GM12878 (cell line): Measurements from ENCODE around the gene NAV3. TPM values are rescaled to one million over a fixed set of nuclear protein-coding genes. Genes with fewer than 3 reads are reported as not detected.

Experiments used
- ATAC-seq: fragments of 200-7000 bp; cut with Tn5 transposase; 3 replicates; pipeline ENCODE4 v1.9.1; 2020; ENCODE audit warnings: mild to moderate bottlenecking, moderate library complexity
- BruUV-seq: library from RNA; stranded (reverse); fragments of 400-500 nt; replicated peaks from 2 replicates; lab custom pipeline; 2021; lab: Mats Ljungman, UMichigan
- CTCF ChIA-PET: fragments of 300-600 bp; sonication (Branson Sonifier 250); formaldehyde crosslinking; extraction: SDS; loops from one replicate; lab custom pipeline; 2021; ENCODE audit warnings: inconsistent platforms; lab: Yijun Ruan, JAX
- POLR2A ChIA-PET: fragments of 350-600 bp; formaldehyde crosslinking; extraction: SDS; loops from one replicate; lab custom pipeline; 2021; ENCODE audit warnings: inconsistent platforms; lab: Charles Lee
- RAD21 ChIA-PET: fragments of 300-600 bp; sonication (Branson Sonifier 250); formaldehyde crosslinking; loops from one replicate; lab custom pipeline; 2023; ENCODE audit warnings: antibody characterized with exemption; ENCODE audit not compliant: unreplicated experiment; lab: Charles Lee
- SMC1A ChIA-PET: fragments of 300-600 bp; sonication (Branson Sonifier 250); formaldehyde crosslinking; loops from one replicate; lab custom pipeline; 2023; ENCODE audit not compliant: unreplicated experiment, uncharacterized antibody; lab: Charles Lee
- DNase-seq: peaks from one replicate; pipeline ENCODE4 v3.0.0-alpha.2; 2011; ENCODE audit warnings: low read depth, low spot score
- FAIRE-seq: peaks from 3 replicates; lab custom pipeline; 2011; peaks lifted over from hg19 to GRCh38; lab: Jason Lieb, UNC
- H2AFZ ChIP-seq: 2 replicates; pipeline ENCODE4 v1.6.0; 2011; ENCODE audit warnings: low read depth, low read length, control low read depth; ENCODE audit not compliant: control insufficient read depth
- H3K27ac ChIP-seq: 2 replicates; pipeline ENCODE4 v1.5.1; 2011; ENCODE audit warnings: control low read depth; ENCODE audit not compliant: control insufficient read depth, insufficient read depth
- H3K27me3 ChIP-seq, 2 experiments: replicated peaks in 1 of 2; 2 replicates each; pipeline versions ENCODE4 v1.6.0 to v1.6.1; 2011; ENCODE audit warnings: low read length in 1 of 2; ENCODE audit not compliant: control insufficient read depth in 2 of 2, insufficient read depth in 2 of 2
- H3K36me3 ChIP-seq, 2 experiments: 2 replicates each; pipeline ENCODE4 v1.5.1; 2011; ENCODE audit warnings: low read length in 1 of 2; ENCODE audit not compliant: control insufficient read depth in 2 of 2, insufficient read depth in 2 of 2
- H3K4me1 ChIP-seq: 2 replicates; pipeline ENCODE4 v1.6.1; 2011; ENCODE audit warnings: mild to moderate bottlenecking, low read length, moderate library complexity, mixed read lengths; ENCODE audit not compliant: control insufficient read depth, insufficient read depth
- H3K4me2 ChIP-seq: 2 replicates; pipeline ENCODE4 v1.6.0; 2011; ENCODE audit warnings: control low read depth; ENCODE audit not compliant: control insufficient read depth, insufficient read depth
- H3K4me3 ChIP-seq: fragments of 200-600 bp; sonication (generic); 2 replicates; pipeline ENCODE4 v1.5.1; 2016
- H3K79me2 ChIP-seq: 2 replicates; pipeline ENCODE4 v1.6.0; 2011; ENCODE audit warnings: low read length; ENCODE audit not compliant: control insufficient read depth, insufficient read depth
- H3K9ac ChIP-seq: 2 replicates; pipeline ENCODE4 v1.8.0; 2011; ENCODE audit warnings: low read length, control low read depth, mixed read lengths; ENCODE audit not compliant: control insufficient read depth, insufficient read depth
- H3K9me3 ChIP-seq: replicated peaks from 3 replicates; pipeline ENCODE4 v1.5.1; 2011; ENCODE audit warnings: mild to moderate bottlenecking, low read length; ENCODE audit not compliant: control insufficient read depth, insufficient read depth
- H4K20me1 ChIP-seq: 2 replicates; pipeline ENCODE4 v1.6.0; 2011; ENCODE audit not compliant: control insufficient read depth, insufficient read depth
- GATAD2B ChIP-seq: fragments of 450-650 bp; conservative IDR thresholded peaks from 2 replicates; pipeline ENCODE4 v1.6.1; 2017; ENCODE audit warnings: low read depth, mild to moderate bottlenecking, moderate library complexity
- MYC ChIP-seq: IDR thresholded peaks from 2 replicates; pipeline ENCODE4 v1.6.1; 2011; ENCODE audit warnings: mild to moderate bottlenecking, low read length, moderate library complexity, inconsistent platforms; ENCODE audit not compliant: insufficient read depth, insufficient replicate concordance, insufficient read length, severe bottlenecking
- TCF12 ChIP-seq: IDR thresholded peaks from 2 replicates; pipeline ENCODE4 v1.6.1; 2011; ENCODE audit warnings: low read depth, mild to moderate bottlenecking, low read length
- ZBED1 ChIP-seq: IDR thresholded peaks from 2 replicates; pipeline ENCODE4 v1.6.1; 2016; ENCODE audit warnings: borderline replicate concordance
- WGBS: methylation state at CpG from one replicate; pipeline ENCODE4 v1.1.6; 2016; ENCODE audit warnings: low lambda C conversion rate; ENCODE audit not compliant: insufficient replicate concordance, insufficient coverage; ENCODE audit errors: missing lambda C conversion rate; 5-methylcytosine and 5-hydroxymethylcytosine counted together
- in situ Hi-C: fragments of 300-500 bp; cut with MboI; formaldehyde crosslinking; loops from 9 replicates; pipeline ENCODE4 v1.14.3; 2018; ENCODE audit warnings: mixed read lengths
- intact Hi-C: fragments of 100-400 bp; cut with micrococcal nuclease; formaldehyde crosslinking; loops from one replicate; pipeline ENCODE4 v1.14.2; 2022; ENCODE audit not compliant: unreplicated experiment
- polyA plus RNA-seq, 11 experiments: library from polyadenylated mRNA; depleted of rRNA in 4 of 11; unstranded in 6 of 11; stranded (reverse) in 5 of 11; fragments of >200 nt; fragmentation: Nextera tagmentation in 4 of 11; fragmentation: Illumina TruSeq in 1 of 11; extraction: Ambion mirVana in 4 of 11; extraction: Trizol in 1 of 11; gene quantifications; 1 replicate in 1 of 11; 2 replicates in 10 of 11; pipeline versions ENCODE4 v1.2.1 to v1.2.3, GENCODE V29; 2011 to 2016; ENCODE audit warnings: inconsistent platforms in 2 of 11, missing spikeins in 2 of 11, low read depth in 1 of 11
- total RNA-seq, 4 experiments: library from RNA; depleted of rRNA in 3 of 4; stranded (reverse); fragments of >200 nt in 3 of 4; fragmentation: Illumina TruSeq in 1 of 4; extraction: Trizol in 1 of 4; gene quantifications; 2 replicates each; pipeline versions ENCODE4 v1.2.1 to v1.2.3, GENCODE V29; 2013 to 2021
- TF ChIP-seq, protein P1 (sequence below): fragments of 450-650 bp; IDR thresholded peaks from 2 replicates; pipeline ENCODE4 v1.6.1; 2017; ENCODE audit warnings: mild to moderate bottlenecking
- TF ChIP-seq, protein P2 (sequence below): IDR thresholded peaks from 2 replicates; pipeline ENCODE4 v1.6.1; 2012; ENCODE audit warnings: low read depth, low read length, improper control_type of control experiment
- TF ChIP-seq, protein P3 (sequence below): IDR thresholded peaks from 2 replicates; pipeline ENCODE4 v1.6.1; 2011; ENCODE audit warnings: borderline replicate concordance, low read depth, mild to moderate bottlenecking, moderate library complexity, low read length; ENCODE audit not compliant: insufficient read depth, poor library complexity, severe bottlenecking

NAV3 gene
- total and polyA plus RNA-seq, 10 of the 15 experiments (the other 5 are each of a cell fraction or from before 2014, with no cell fraction given), result 0.05 to 0.51 (median 0.22) TPM; not detected in 1

DNA sequence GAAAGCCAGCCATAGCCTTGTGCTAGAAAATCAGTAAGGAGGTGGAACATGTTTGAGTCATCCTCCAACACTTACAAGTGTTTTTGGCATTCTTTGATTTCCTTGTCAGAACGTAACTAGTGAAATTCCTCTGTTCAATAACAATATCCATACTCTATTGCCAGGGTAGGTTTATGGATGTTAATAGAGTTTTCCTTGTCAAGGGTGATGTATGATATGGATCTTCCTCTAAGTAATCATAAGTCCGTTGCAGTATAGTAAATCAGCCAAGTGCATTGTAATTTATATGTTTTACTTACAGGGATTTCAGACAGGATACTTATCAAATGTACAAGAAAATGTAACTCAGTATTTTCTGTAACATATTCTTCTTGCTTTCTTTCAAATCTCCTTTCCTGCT, 19.4 kb downstream of the NAV3 start:
- FAIRE-seq, result no peak
- in situ Hi-C loops, result no loop called here
- SMC1A ChIA-PET, result interaction anchor here (0.8 kb wide), 1 partner anchor 11 kb away, joined by 3 read pairs; no protein-coding TSS in a partner anchor
- H3K4me1 ChIP-seq, result peaks cover 21% of the 10 kb centered on the region
- TF ChIP-seq, protein P1, sequence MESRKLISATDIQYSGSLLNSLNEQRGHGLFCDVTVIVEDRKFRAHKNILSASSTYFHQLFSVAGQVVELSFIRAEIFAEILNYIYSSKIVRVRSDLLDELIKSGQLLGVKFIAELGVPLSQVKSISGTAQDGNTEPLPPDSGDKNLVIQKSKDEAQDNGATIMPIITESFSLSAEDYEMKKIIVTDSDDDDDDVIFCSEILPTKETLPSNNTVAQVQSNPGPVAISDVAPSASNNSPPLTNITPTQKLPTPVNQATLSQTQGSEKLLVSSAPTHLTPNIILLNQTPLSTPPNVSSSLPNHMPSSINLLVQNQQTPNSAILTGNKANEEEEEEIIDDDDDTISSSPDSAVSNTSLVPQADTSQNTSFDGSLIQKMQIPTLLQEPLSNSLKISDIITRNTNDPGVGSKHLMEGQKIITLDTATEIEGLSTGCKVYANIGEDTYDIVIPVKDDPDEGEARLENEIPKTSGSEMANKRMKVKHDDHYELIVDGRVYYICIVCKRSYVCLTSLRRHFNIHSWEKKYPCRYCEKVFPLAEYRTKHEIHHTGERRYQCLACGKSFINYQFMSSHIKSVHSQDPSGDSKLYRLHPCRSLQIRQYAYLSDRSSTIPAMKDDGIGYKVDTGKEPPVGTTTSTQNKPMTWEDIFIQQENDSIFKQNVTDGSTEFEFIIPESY, result no peak
- TF ChIP-seq, protein P2, sequence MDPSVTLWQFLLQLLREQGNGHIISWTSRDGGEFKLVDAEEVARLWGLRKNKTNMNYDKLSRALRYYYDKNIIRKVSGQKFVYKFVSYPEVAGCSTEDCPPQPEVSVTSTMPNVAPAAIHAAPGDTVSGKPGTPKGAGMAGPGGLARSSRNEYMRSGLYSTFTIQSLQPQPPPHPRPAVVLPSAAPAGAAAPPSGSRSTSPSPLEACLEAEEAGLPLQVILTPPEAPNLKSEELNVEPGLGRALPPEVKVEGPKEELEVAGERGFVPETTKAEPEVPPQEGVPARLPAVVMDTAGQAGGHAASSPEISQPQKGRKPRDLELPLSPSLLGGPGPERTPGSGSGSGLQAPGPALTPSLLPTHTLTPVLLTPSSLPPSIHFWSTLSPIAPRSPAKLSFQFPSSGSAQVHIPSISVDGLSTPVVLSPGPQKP, result no peak
- TF ChIP-seq MYC (no peak), ZBED1 (no peak), GATAD2B (no peak), TCF12 (no peak)
- TF ChIP-seq, protein P3, sequence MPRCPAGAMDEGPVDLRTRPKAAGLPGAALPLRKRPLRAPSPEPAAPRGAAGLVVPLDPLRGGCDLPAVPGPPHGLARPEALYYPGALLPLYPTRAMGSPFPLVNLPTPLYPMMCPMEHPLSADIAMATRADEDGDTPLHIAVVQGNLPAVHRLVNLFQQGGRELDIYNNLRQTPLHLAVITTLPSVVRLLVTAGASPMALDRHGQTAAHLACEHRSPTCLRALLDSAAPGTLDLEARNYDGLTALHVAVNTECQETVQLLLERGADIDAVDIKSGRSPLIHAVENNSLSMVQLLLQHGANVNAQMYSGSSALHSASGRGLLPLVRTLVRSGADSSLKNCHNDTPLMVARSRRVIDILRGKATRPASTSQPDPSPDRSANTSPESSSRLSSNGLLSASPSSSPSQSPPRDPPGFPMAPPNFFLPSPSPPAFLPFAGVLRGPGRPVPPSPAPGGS, result no peak
- TF ChIP-seq, all 136 proteins: peak for 0
- H3K36me3 ChIP-seq, result no peaks in the 10 kb centered on the region
- no peaks in the 10 kb centered on the region for H4K20me1 ChIP-seq
- H3K27ac ChIP-seq, result no peak overlapping the region
- no peak for DNase-seq
- H3K27me3 ChIP-seq, result no peaks in the 10 kb centered on the region
- intact Hi-C loops, result no loop called here
- H3K79me2 ChIP-seq, result no peaks in the 10 kb centered on the region
- CTCF ChIA-PET, result interaction anchor here (1.1 kb wide), 1 partner anchor 19 kb away, joined by 4 read pairs; the partner anchor contains the start of gene NAV3
- no peak overlapping the region for H2AFZ ChIP-seq
- RAD21 ChIA-PET, result no interaction called here
- ATAC-seq, result no peak
- H3K9me3 ChIP-seq, result no peaks in the 10 kb centered on the region
- 64% methylated on average over 2 of the region's 2 CpGs for WGBS
- H3K4me3 ChIP-seq, result no peak overlapping the region
- no peak overlapping the region for H3K9ac ChIP-seq
- H3K4me2 ChIP-seq, result no peak overlapping the region
- POLR2A ChIA-PET, result no interaction called here
- BruUV-seq, result no TSS peak
